Cardiac septum (tissue), 1 donor: ENCODE results near the gene GNAI2. TPM values are rescaled to one million over a fixed set of nuclear protein-coding genes. Genes with fewer than 3 reads are reported as not detected.
"Not testable (repeated sequence)": the region's sequence is repeated elsewhere in the genome, so short reads cannot be mapped to it uniquely, and the experiment has no call there.

Experiments
- DNase-seq: peaks from one replicate; pipeline ENCODE4 v3.0.0-alpha.2; 2020; ENCODE audit warnings: low spot score
- intact Hi-C: fragments of 100-400 bp; cut with DNase I; formaldehyde crosslinking; loops from one replicate; pipeline ENCODE4 v1.14.0; 2022
- total RNA-seq: library from RNA; stranded (reverse); fragmentation: NEBNext Ultra II Directional; extraction: Animal tissue kit (Norgen Biotek cat#: 25700); gene quantifications from one replicate; pipeline ENCODE4 v1.2.1, GENCODE V29; 2021
- donor health status: DM: no; HTN: no; CAD: no.

Gene GNAI2
- total RNA-seq, 1 donor from 2014 or later = 153 TPM

- intact Hi-C loops = loop anchor here (2.0 to 5.0 kb wide), 2 partner anchors 78 to 148 kb away; no protein-coding TSS in a partner anchor
Observed at GRCh38 chr3:50270422-50271224, 34.6 kb downstream of the GNAI2 start.

GRCh38 chr3:50271314-50271936 is 35.4 kb downstream of the GNAI2 start:
- no peak for DNase-seq
- intact Hi-C loops = loop anchor here (2.0 to 5.0 kb wide), 2 partner anchors 79 to 149 kb away; no protein-coding TSS in a partner anchor

More at GRCh38 chr3:50270422-50271224, 34.6 kb downstream of the GNAI2 start:
- DNase-seq = no peak

- intact Hi-C loops = loop anchor here (5.0 kb wide), 1 partner anchor 150 kb away; no protein-coding TSS in a partner anchor
- DNase-seq = not testable (repeated sequence)
Observed at GRCh38 chr3:50272538-50272910, 36.5 kb downstream of the GNAI2 start.

GRCh38 chr3:50272911-50273688 is 37.1 kb downstream of the GNAI2 start:
- peak; percentile 96 for DNase-seq
- intact Hi-C loops = loop anchor here (1.0 to 5.0 kb wide), 3 partner anchors 13 to 151 kb away; no protein-coding TSS in a partner anchor

GRCh38 chr3:50273689-50274065 is 37.7 kb downstream of the GNAI2 start:
- intact Hi-C loops = loop anchor here (1.0 to 5.0 kb wide), 4 partner anchors 13 to 151 kb away; no protein-coding TSS in a partner anchor
- DNase-seq = no peak

- intact Hi-C loops = loop anchor here (2.0 to 5.0 kb wide), 2 partner anchors 50 to 152 kb away; no protein-coding TSS in a partner anchor
- no peak for DNase-seq
Observed at GRCh38 chr3:50274371-50275104, 38.5 kb downstream of the GNAI2 start.

- no peak for DNase-seq
- intact Hi-C loops = loop anchor here (2.0 kb wide), 1 partner anchor 49 kb away; no protein-coding TSS in a partner anchor
Observed at GRCh38 chr3:50275141-50275995, 39.4 kb downstream of the GNAI2 start.

GRCh38 chr3:50275996-50276761 is 40.2 kb downstream of the GNAI2 start:
- intact Hi-C loops = loop anchor here (2.0 kb wide), 1 partner anchor 49 kb away; no protein-coding TSS in a partner anchor
- no peak for DNase-seq

GRCh38 chr3:50276762-50277101 is 40.7 kb downstream of the GNAI2 start:
- intact Hi-C loops = no loop called here
- DNase-seq = no peak

GRCh38 chr3:50278123-50278879 is 42.3 kb downstream of the GNAI2 start:
- no peak for DNase-seq
- intact Hi-C loops = no loop called here

- DNase-seq = peak; percentile 88
- intact Hi-C loops = no loop called here
Observed at GRCh38 chr3:50278880-50279224, 42.8 kb downstream of the GNAI2 start, which contains the start of gene LSMEM2. Gene LSMEM2 (plus strand): TSS chr3:50279087. CDS start chr3:50279114, 27 bp downstream.

GRCh38 chr3:50279255-50280016 is 43.4 kb downstream of the GNAI2 start:
- DNase-seq = no peak
- intact Hi-C loops = no loop called here

- intact Hi-C loops, DNase-seq: not testable (repeated sequence)
Observed at GRCh38 chr3:50284121-50284520, 48.1 kb downstream of the GNAI2 start.

GRCh38 chr3:50286322-50287227 is 50.6 kb downstream of the GNAI2 start:
- intact Hi-C loops = loop anchor here (5.0 kb wide), 1 partner anchor 41 kb away; the partner anchor contains the start of gene TUSC2

GRCh38 chr3:50287262-50287661 is 51.3 kb downstream of the GNAI2 start:
- intact Hi-C loops = loop anchor here (5.0 kb wide), 1 partner anchor 40 kb away; the partner anchor contains the start of gene TUSC2
- no peak for DNase-seq

More at GRCh38 chr3:50286322-50287227, 50.6 kb downstream of the GNAI2 start:
- no peak for DNase-seq
